ENCODE data around the gene THAP12. TPM values are rescaled to one million over a fixed set of nuclear protein-coding genes. Genes with fewer than 3 reads are reported as not detected.

The THAP12 gene
- total RNA-seq, 1 donor from 2014 or later: 52.8 TPM

GRCh38 chr11:76397383-76397782, 16.5 kb upstream of the THAP12 start:
- no peak for DNase-seq (ENCODE audit: extremely low spot score, unreplicated experiment)
- Mint-ChIP-seq H3K27me3 (peaks cover 6% of the 10 kb centered on the region), H3K36me3 (no peaks in the 10 kb centered on the region), H3K4me1 (ENCODE audit: unreplicated experiment) (peaks cover 4% of the 10 kb centered on the region), H3K9me3 (no peaks in the 10 kb centered on the region), H3K27ac (no peak overlapping the region), H3K4me3 (no peak overlapping the region)
- TF ChIP-seq, protein P1, sequence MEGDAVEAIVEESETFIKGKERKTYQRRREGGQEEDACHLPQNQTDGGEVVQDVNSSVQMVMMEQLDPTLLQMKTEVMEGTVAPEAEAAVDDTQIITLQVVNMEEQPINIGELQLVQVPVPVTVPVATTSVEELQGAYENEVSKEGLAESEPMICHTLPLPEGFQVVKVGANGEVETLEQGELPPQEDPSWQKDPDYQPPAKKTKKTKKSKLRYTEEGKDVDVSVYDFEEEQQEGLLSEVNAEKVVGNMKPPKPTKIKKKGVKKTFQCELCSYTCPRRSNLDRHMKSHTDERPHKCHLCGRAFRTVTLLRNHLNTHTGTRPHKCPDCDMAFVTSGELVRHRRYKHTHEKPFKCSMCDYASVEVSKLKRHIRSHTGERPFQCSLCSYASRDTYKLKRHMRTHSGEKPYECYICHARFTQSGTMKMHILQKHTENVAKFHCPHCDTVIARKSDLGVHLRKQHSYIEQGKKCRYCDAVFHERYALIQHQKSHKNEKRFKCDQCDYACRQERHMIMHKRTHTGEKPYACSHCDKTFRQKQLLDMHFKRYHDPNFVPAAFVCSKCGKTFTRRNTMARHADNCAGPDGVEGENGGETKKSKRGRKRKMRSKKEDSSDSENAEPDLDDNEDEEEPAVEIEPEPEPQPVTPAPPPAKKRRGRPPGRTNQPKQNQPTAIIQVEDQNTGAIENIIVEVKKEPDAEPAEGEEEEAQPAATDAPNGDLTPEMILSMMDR (conservative IDR thresholded peaks at IDR 0.05): no peak

DNA sequence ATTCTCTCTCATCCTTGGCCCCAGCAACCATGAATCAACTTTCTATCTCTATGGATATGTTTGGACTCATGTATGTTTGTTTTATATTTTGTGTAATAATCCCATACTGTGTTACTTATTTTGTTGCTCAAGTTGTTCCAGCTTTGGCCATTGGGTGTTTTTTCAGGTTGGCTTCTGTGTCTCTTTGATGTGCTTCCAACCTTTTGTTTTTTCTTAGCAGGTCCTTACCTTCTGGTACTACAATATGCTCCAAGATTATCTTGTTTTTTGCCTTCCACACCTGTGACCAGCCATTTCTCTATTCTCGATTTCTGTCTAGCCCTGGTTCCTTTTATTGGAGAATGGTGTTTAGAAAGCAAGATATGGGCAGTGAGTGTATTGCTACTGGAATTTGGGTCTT, 14.4 kb upstream of the THAP12 start:
- Mint-ChIP-seq H3K4me1 (ENCODE audit: unreplicated experiment) (peaks cover 6% of the 10 kb centered on the region), H3K9me3 (no peaks in the 10 kb centered on the region), H3K27ac (no peak overlapping the region), H3K4me3 (no peak overlapping the region), H3K36me3 (no peaks in the 10 kb centered on the region), H3K27me3 (peaks cover 11% of the 10 kb centered on the region)
- no peak for DNase-seq (ENCODE audit: extremely low spot score, unreplicated experiment)
- TF ChIP-seq, protein P1 (conservative IDR thresholded peaks at IDR 0.05): no peak

GRCh38 chr11:76394411-76394810, 13.5 kb upstream of the THAP12 start:
- Mint-ChIP-seq H3K27me3 (peaks cover 11% of the 10 kb centered on the region), H3K36me3 (no peaks in the 10 kb centered on the region), H3K9me3 (no peaks in the 10 kb centered on the region), H3K4me3 (no peak overlapping the region), H3K27ac (no peak overlapping the region), H3K4me1 (ENCODE audit: unreplicated experiment) (peaks cover 9% of the 10 kb centered on the region)
- DNase-seq (ENCODE audit: extremely low spot score, unreplicated experiment): no peak
- TF ChIP-seq, protein P1 (conservative IDR thresholded peaks at IDR 0.05): no peak

DNA sequence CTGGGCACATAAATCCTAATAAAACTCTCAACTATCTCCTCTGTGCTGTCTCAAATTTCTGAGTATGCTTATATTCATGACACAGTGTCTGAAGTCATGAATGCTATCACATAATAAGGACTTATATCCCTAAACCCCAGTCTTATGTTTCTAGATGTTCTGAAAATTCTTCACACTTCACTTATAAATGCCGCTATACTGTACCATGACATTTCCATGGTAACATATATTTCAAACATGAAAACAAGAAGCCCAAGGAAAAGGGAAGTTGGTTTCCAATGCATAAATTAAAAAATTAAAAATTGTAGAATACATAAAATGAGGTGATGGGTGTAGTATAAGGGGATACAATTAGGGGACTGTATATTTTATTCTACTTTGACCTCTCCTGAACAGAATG, 11.9 kb upstream of the THAP12 start:
- Mint-ChIP-seq H3K27me3 (peaks cover 11% of the 10 kb centered on the region), H3K9me3 (no peaks in the 10 kb centered on the region), H3K27ac (no peak overlapping the region), H3K36me3 (no peaks in the 10 kb centered on the region), H3K4me3 (no peak overlapping the region), H3K4me1 (ENCODE audit: unreplicated experiment) (peaks cover 9% of the 10 kb centered on the region)
- TF ChIP-seq, protein P1 (conservative IDR thresholded peaks at IDR 0.05): no peak
- no peak for DNase-seq (ENCODE audit: extremely low spot score, unreplicated experiment)

GRCh38 chr11:76391811-76392475, 11.0 kb upstream of the THAP12 start:
- H3K9me3 Mint-ChIP-seq: no peaks in the 10 kb centered on the region
- peaks cover 9% of the 10 kb centered on the region for H3K4me1 Mint-ChIP-seq (ENCODE audit: unreplicated experiment)
- no peaks in the 10 kb centered on the region for H3K36me3 Mint-ChIP-seq
- no peak overlapping the region for H3K4me3 Mint-ChIP-seq
- H3K27ac Mint-ChIP-seq: no peak overlapping the region
- H3K27me3 Mint-ChIP-seq: peaks cover 11% of the 10 kb centered on the region
- TF ChIP-seq, protein P1 (conservative IDR thresholded peaks at IDR 0.05): no peak
- DNase-seq (ENCODE audit: extremely low spot score, unreplicated experiment): no peak

All from type B pancreatic cell (in vitro differentiated cells).